GM12878 (cell line): Measurements from ENCODE around the gene ZNF669. TPM values are rescaled to one million over a fixed set of nuclear protein-coding genes. Genes with fewer than 3 reads are reported as not detected.

Experiments used
- ATAC-seq: fragments of 200-7000 bp; cut with Tn5 transposase; 3 replicates; pipeline ENCODE4 v1.9.1; 2020; ENCODE audit warnings: mild to moderate bottlenecking, moderate library complexity
- BruUV-seq: library from RNA; stranded (reverse); fragments of 400-500 nt; replicated peaks from 2 replicates; lab custom pipeline; 2021; lab: Mats Ljungman, UMichigan
- CTCF ChIA-PET: fragments of 300-600 bp; sonication (Branson Sonifier 250); formaldehyde crosslinking; extraction: SDS; loops from one replicate; lab custom pipeline; 2021; ENCODE audit warnings: inconsistent platforms; lab: Yijun Ruan, JAX
- POLR2A ChIA-PET: fragments of 350-600 bp; formaldehyde crosslinking; extraction: SDS; loops from one replicate; lab custom pipeline; 2021; ENCODE audit warnings: inconsistent platforms; lab: Charles Lee
- RAD21 ChIA-PET: fragments of 300-600 bp; sonication (Branson Sonifier 250); formaldehyde crosslinking; loops from one replicate; lab custom pipeline; 2023; ENCODE audit warnings: antibody characterized with exemption; ENCODE audit not compliant: unreplicated experiment; lab: Charles Lee
- SMC1A ChIA-PET: fragments of 300-600 bp; sonication (Branson Sonifier 250); formaldehyde crosslinking; loops from one replicate; lab custom pipeline; 2023; ENCODE audit not compliant: unreplicated experiment, uncharacterized antibody; lab: Charles Lee
- DNase-seq: peaks from one replicate; pipeline ENCODE4 v3.0.0-alpha.2; 2011; ENCODE audit warnings: low read depth, low spot score
- FAIRE-seq: peaks from 3 replicates; lab custom pipeline; 2011; peaks lifted over from hg19 to GRCh38; lab: Jason Lieb, UNC
- H2AFZ ChIP-seq: 2 replicates; pipeline ENCODE4 v1.6.0; 2011; ENCODE audit warnings: low read depth, low read length, control low read depth; ENCODE audit not compliant: control insufficient read depth
- H3K27ac ChIP-seq: 2 replicates; pipeline ENCODE4 v1.5.1; 2011; ENCODE audit warnings: control low read depth; ENCODE audit not compliant: control insufficient read depth, insufficient read depth
- H3K27me3 ChIP-seq, 2 experiments: replicated peaks in 1 of 2; 2 replicates each; pipeline versions ENCODE4 v1.6.0 to v1.6.1; 2011; ENCODE audit warnings: low read length in 1 of 2; ENCODE audit not compliant: control insufficient read depth in 2 of 2, insufficient read depth in 2 of 2
- H3K36me3 ChIP-seq, 2 experiments: 2 replicates each; pipeline ENCODE4 v1.5.1; 2011; ENCODE audit warnings: low read length in 1 of 2; ENCODE audit not compliant: control insufficient read depth in 2 of 2, insufficient read depth in 2 of 2
- H3K4me1 ChIP-seq: 2 replicates; pipeline ENCODE4 v1.6.1; 2011; ENCODE audit warnings: mild to moderate bottlenecking, low read length, moderate library complexity, mixed read lengths; ENCODE audit not compliant: control insufficient read depth, insufficient read depth
- H3K4me2 ChIP-seq: 2 replicates; pipeline ENCODE4 v1.6.0; 2011; ENCODE audit warnings: control low read depth; ENCODE audit not compliant: control insufficient read depth, insufficient read depth
- H3K4me3 ChIP-seq: fragments of 200-600 bp; sonication (generic); 2 replicates; pipeline ENCODE4 v1.5.1; 2016
- H3K79me2 ChIP-seq: 2 replicates; pipeline ENCODE4 v1.6.0; 2011; ENCODE audit warnings: low read length; ENCODE audit not compliant: control insufficient read depth, insufficient read depth
- H3K9ac ChIP-seq: 2 replicates; pipeline ENCODE4 v1.8.0; 2011; ENCODE audit warnings: low read length, control low read depth, mixed read lengths; ENCODE audit not compliant: control insufficient read depth, insufficient read depth
- H3K9me3 ChIP-seq: replicated peaks from 3 replicates; pipeline ENCODE4 v1.5.1; 2011; ENCODE audit warnings: mild to moderate bottlenecking, low read length; ENCODE audit not compliant: control insufficient read depth, insufficient read depth
- H4K20me1 ChIP-seq: 2 replicates; pipeline ENCODE4 v1.6.0; 2011; ENCODE audit not compliant: control insufficient read depth, insufficient read depth
- CUX1 ChIP-seq: IDR thresholded peaks from 2 replicates; pipeline ENCODE4 v1.6.1; 2012; ENCODE audit warnings: improper control_type of control experiment, low read depth, low read length; ENCODE audit not compliant: insufficient replicate concordance
- E2F4 ChIP-seq: IDR thresholded peaks from 2 replicates; pipeline ENCODE4 v1.6.1; 2012; ENCODE audit warnings: low read depth, low read length, improper control_type of control experiment
- FOS ChIP-seq: IDR thresholded peaks from 3 replicates; pipeline ENCODE4 v1.6.1; 2011; ENCODE audit warnings: borderline replicate concordance; ENCODE audit not compliant: insufficient read length; ENCODE audit errors: extremely low read depth
- IKZF2 ChIP-seq, 2 experiments: fragments of 450-650 bp; IDR thresholded peaks; 2 replicates each; pipeline ENCODE4 v1.6.1; 2017; ENCODE audit warnings: mild to moderate bottlenecking in 2 of 2, moderate library complexity in 2 of 2
- MYB ChIP-seq: fragments of 150-350 bp; IDR thresholded peaks from 2 replicates; pipeline ENCODE4 v1.6.1; 2014; ENCODE audit warnings: mild to moderate bottlenecking, low read depth, low read length, borderline replicate concordance
- MYC ChIP-seq: IDR thresholded peaks from 2 replicates; pipeline ENCODE4 v1.6.1; 2011; ENCODE audit warnings: mild to moderate bottlenecking, low read length, moderate library complexity, inconsistent platforms; ENCODE audit not compliant: insufficient read depth, insufficient replicate concordance, insufficient read length, severe bottlenecking
- PAX5 ChIP-seq: IDR thresholded peaks from 2 replicates; pipeline ENCODE4 v1.6.1; 2011; ENCODE audit warnings: low read depth, low read length, borderline replicate concordance
- SMAD1 ChIP-seq: fragments of 450-650 bp; IDR thresholded peaks from 2 replicates; pipeline ENCODE4 v1.6.1; 2018; ENCODE audit warnings: mild to moderate bottlenecking, low read depth; ENCODE audit not compliant: partially characterized antibody
- SRF ChIP-seq, 2 experiments: IDR thresholded peaks; 2 replicates each; pipeline ENCODE4 v1.6.1; 2011; ENCODE audit warnings: low read depth in 2 of 2, low read length in 2 of 2, mild to moderate bottlenecking in 1 of 2, moderate library complexity in 1 of 2
- TCF12 ChIP-seq: IDR thresholded peaks from 2 replicates; pipeline ENCODE4 v1.6.1; 2011; ENCODE audit warnings: low read depth, mild to moderate bottlenecking, low read length
- WGBS: methylation state at CpG from one replicate; pipeline ENCODE4 v1.1.6; 2016; ENCODE audit warnings: low lambda C conversion rate; ENCODE audit not compliant: insufficient replicate concordance, insufficient coverage; ENCODE audit errors: missing lambda C conversion rate; 5-methylcytosine and 5-hydroxymethylcytosine counted together
- in situ Hi-C: fragments of 300-500 bp; cut with MboI; formaldehyde crosslinking; loops from 9 replicates; pipeline ENCODE4 v1.14.3; 2018; ENCODE audit warnings: mixed read lengths
- intact Hi-C: fragments of 100-400 bp; cut with micrococcal nuclease; formaldehyde crosslinking; loops from one replicate; pipeline ENCODE4 v1.14.2; 2022; ENCODE audit not compliant: unreplicated experiment
- polyA plus RNA-seq, 11 experiments: library from polyadenylated mRNA; depleted of rRNA in 4 of 11; unstranded in 6 of 11; stranded (reverse) in 5 of 11; fragments of >200 nt; fragmentation: Nextera tagmentation in 4 of 11; fragmentation: Illumina TruSeq in 1 of 11; extraction: Ambion mirVana in 4 of 11; extraction: Trizol in 1 of 11; gene quantifications; 1 replicate in 1 of 11; 2 replicates in 10 of 11; pipeline versions ENCODE4 v1.2.1 to v1.2.3, GENCODE V29; 2011 to 2016; ENCODE audit warnings: inconsistent platforms in 2 of 11, missing spikeins in 2 of 11, low read depth in 1 of 11
- total RNA-seq, 4 experiments: library from RNA; depleted of rRNA in 3 of 4; stranded (reverse); fragments of >200 nt in 3 of 4; fragmentation: Illumina TruSeq in 1 of 4; extraction: Trizol in 1 of 4; gene quantifications; 2 replicates each; pipeline versions ENCODE4 v1.2.1 to v1.2.3, GENCODE V29; 2013 to 2021
- TF ChIP-seq, protein P1 (sequence below): fragments of 450-650 bp; formaldehyde crosslinking; IDR thresholded peaks from 2 replicates; pipeline ENCODE4 v1.5.0; 2022; ENCODE audit warnings: mild to moderate bottlenecking, missing genetic modification characterization

Gene ZNF669
- total and polyA plus RNA-seq, 10 of the 15 experiments (the other 5 are each of a cell fraction or from before 2014, with no cell fraction given) = 4.8 to 11.1 (median 5.8) TPM

DNA sequence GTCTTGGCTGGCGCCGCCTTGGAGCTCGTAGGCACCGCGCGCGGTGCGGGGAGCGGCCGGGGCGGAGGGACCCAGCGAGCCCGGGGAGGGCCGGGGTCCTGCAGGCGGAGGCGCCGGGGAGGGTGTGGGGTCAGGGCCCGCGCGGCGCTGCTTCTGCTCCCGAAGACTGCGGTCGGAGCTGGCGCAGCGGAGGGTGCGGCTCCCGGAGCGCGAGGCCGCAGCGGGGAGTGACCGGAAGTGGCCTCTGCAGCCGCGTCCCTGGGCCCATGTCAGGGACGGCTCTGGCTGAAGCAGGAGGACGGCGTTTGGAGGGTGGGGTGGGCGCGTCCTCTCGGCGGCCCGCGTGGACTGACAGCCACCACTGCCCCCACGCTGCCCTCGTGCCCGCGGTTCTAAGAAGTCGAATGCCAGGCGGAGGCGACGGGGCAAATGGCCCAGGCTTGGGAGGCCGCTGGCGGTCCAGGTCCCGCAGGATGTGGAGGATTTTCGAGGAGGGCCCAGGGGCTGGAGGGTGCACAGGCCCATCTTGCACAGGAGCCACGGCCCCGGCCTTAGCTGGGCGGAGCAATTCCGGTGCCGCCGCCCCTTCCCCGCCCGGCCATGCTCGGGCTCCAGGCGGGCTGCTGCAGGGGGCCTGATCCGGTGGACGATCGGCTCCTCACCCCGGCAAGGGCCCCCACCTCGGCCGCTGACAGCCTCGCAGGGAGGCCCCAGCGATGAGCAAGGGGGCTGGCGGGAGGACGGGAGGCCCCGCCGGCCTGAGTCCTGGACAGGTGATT is 7.7 kb upstream of the ZNF669 start:
- H3K79me2 ChIP-seq = no peaks in the 10 kb centered on the region
- POLR2A ChIA-PET = no interaction called here
- no peak for TF ChIP-seq SRF (IDR thresholded peaks at IDR 0.05; ENCODE audit: low read depth in 2 of 2, low read length in 2 of 2)
- no peak for TF ChIP-seq IKZF2 (IDR thresholded peaks at IDR 0.05)
- no peak for TF ChIP-seq PAX5
- TF ChIP-seq MYC = no peak
- TF ChIP-seq FOS = no peak
- no peak for TF ChIP-seq MYB
- no peak for TF ChIP-seq TCF12
- TF ChIP-seq SMAD1 = no peak
- TF ChIP-seq CUX1 = no peak
- TF ChIP-seq, protein P1, sequence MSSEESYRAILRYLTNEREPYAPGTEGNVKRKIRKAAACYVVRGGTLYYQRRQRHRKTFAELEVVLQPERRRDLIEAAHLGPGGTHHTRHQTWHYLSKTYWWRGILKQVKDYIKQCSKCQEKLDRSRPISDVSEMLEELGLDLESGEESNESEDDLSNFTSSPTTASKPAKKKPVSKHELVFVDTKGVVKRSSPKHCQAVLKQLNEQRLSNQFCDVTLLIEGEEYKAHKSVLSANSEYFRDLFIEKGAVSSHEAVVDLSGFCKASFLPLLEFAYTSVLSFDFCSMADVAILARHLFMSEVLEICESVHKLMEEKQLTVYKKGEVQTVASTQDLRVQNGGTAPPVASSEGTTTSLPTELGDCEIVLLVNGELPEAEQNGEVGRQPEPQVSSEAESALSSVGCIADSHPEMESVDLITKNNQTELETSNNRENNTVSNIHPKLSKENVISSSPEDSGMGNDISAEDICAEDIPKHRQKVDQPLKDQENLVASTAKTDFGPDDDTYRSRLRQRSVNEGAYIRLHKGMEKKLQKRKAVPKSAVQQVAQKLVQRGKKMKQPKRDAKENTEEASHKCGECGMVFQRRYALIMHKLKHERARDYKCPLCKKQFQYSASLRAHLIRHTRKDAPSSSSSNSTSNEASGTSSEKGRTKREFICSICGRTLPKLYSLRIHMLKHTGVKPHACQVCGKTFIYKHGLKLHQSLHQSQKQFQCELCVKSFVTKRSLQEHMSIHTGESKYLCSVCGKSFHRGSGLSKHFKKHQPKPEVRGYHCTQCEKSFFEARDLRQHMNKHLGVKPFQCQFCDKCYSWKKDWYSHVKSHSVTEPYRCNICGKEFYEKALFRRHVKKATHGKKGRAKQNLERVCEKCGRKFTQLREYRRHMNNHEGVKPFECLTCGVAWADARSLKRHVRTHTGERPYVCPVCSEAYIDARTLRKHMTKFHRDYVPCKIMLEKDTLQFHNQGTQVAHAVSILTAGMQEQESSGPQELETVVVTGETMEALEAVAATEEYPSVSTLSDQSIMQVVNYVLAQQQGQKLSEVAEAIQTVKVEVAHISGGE = no peak
- no peak for TF ChIP-seq E2F4

More for the DNA sequence above, 7.7 kb upstream of the ZNF669 start:
- H4K20me1 ChIP-seq = no peaks in the 10 kb centered on the region
- ChIA-PET SMC1A (interaction anchor here (0.5 kb wide), 1 partner anchor 56 kb away, joined by 3 read pairs; no protein-coding TSS in a partner anchor), RAD21 (no interaction called here), CTCF (no interaction called here)
- H3K4me1 ChIP-seq = no peaks in the 10 kb centered on the region
- H3K4me3 ChIP-seq = no peak overlapping the region
- peaks cover 4% of the 10 kb centered on the region; the same call in 2 of the 3 replicates for H3K9me3 ChIP-seq
- intact Hi-C loops = no loop called here
- H2AFZ ChIP-seq = no peak overlapping the region
- peak overlapping the region; percentile 33; the same call in 1 of the 2 replicates for H3K4me2 ChIP-seq
- H3K36me3 ChIP-seq = no peaks in the 10 kb centered on the region
- H3K27me3 ChIP-seq = peaks cover 1 to 5% of the 10 kb centered on the region in 2 experiments; a peak in 3 of 4 replicates
- DNase-seq (no peak), FAIRE-seq (no peak), ATAC-seq (no peak; the same call in 2 of the 3 replicates)
- H3K27ac ChIP-seq = no peak overlapping the region
- WGBS = 50% methylated on average over 52 of the region's 78 CpGs
- H3K9ac ChIP-seq = no peak overlapping the region
- no TSS peak for BruUV-seq
- in situ Hi-C loops = no loop called here
